Keratinocyte (primary cell): ENCODE results near the gene TMEM263.

ENCODE experiments used
- EZH2 ChIP-seq: IDR thresholded peaks from one replicate; pipeline ENCODE4 v1.6.1; 2012; ENCODE audit warnings: inconsistent platforms, mild to moderate bottlenecking, low read length, moderate library complexity
- TF ChIP-seq, protein P1 (sequence below), 3 experiments: IDR thresholded peaks in 1 of 3; conservative IDR thresholded peaks in 1 of 3; optimal IDR thresholded peaks in 1 of 3; 2 replicates in 2 of 3; 3 replicates in 1 of 3; pipeline versions ENCODE3 to v1.5.1; 2011; ENCODE audit warnings: low read length in 3 of 3, mild to moderate bottlenecking in 3 of 3, moderate library complexity in 2 of 3, control low read depth in 1 of 3, inconsistent platforms in 1 of 3; ENCODE audit not compliant: insufficient read depth in 2 of 3; ENCODE audit errors: extremely low read depth in 1 of 3

GRCh38 chr12:106987846-106988245, 32.1 kb downstream of the TMEM263 start:
- TF ChIP-seq, protein P1, sequence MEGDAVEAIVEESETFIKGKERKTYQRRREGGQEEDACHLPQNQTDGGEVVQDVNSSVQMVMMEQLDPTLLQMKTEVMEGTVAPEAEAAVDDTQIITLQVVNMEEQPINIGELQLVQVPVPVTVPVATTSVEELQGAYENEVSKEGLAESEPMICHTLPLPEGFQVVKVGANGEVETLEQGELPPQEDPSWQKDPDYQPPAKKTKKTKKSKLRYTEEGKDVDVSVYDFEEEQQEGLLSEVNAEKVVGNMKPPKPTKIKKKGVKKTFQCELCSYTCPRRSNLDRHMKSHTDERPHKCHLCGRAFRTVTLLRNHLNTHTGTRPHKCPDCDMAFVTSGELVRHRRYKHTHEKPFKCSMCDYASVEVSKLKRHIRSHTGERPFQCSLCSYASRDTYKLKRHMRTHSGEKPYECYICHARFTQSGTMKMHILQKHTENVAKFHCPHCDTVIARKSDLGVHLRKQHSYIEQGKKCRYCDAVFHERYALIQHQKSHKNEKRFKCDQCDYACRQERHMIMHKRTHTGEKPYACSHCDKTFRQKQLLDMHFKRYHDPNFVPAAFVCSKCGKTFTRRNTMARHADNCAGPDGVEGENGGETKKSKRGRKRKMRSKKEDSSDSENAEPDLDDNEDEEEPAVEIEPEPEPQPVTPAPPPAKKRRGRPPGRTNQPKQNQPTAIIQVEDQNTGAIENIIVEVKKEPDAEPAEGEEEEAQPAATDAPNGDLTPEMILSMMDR (optimal IDR thresholded peaks at IDR 0.05 in 1 of 3, IDR thresholded peaks at IDR 0.05 in 1 of 3, conservative IDR thresholded peaks at IDR 0.05 in 1 of 3; ENCODE audit: extremely low read depth in 1 of 3, insufficient read depth in 2 of 3, low read length in 3 of 3) = no peak
- TF ChIP-seq EZH2 = no peak
